Measurements from ENCODE around the gene VASH1. TPM values are rescaled to one million over a fixed set of nuclear protein-coding genes. Genes with fewer than 3 reads are reported as not detected.

Gene VASH1
- total and polyA plus RNA-seq, 2 of the 13 experiments (the other 11 are each of a cell fraction or from before 2014, with no cell fraction given) = 0.11 to 0.24 TPM

- TF ChIP-seq ZNF646 (CRISPR knock-in tag; IDR thresholded peaks at IDR 0.05) (0 out of 2 replicates have a peak, but pooled peaks have one; percentile 29), ZBTB34 (CRISPR knock-in tag; IDR thresholded peaks at IDR 0.05) (no peak), HOMEZ (CRISPR knock-in tag; IDR thresholded peaks at IDR 0.05; ENCODE audit: low read depth) (no peak), ZNF281 (CRISPR knock-in tag; IDR thresholded peaks at IDR 0.05; ENCODE audit: borderline replicate concordance) (peak; percentile 95), MLX (CRISPR knock-in tag; IDR thresholded peaks at IDR 0.05) (no peak), TERF1 (CRISPR knock-in tag; IDR thresholded peaks at IDR 0.05) (no peak), ZNF597 (CRISPR knock-in tag; IDR thresholded peaks at IDR 0.05) (no peak), ZNF235 (CRISPR knock-in tag; IDR thresholded peaks at IDR 0.05; ENCODE audit: borderline replicate concordance) (no peak), REXO4 (CRISPR knock-in tag; IDR thresholded peaks at IDR 0.05; ENCODE audit: borderline replicate concordance) (no peak)
Observed at GRCh38 chr14:76829650-76830421, 68.6 kb downstream of the VASH1 start (continued).
